Astrocyte of the hippocampus (primary cell): ENCODE measurements around the gene SLC1A1.
A peak's percentile ranks its signal among the peaks of the same experiment; 100 is the strongest.
"Not testable (repeated sequence)": the region's sequence is repeated elsewhere in the genome, so short reads cannot be mapped to it uniquely, and the experiment has no call there.

Source experiments
- DNase-seq: peaks from one replicate; pipeline ENCODE4 v3.0.0; 2011; ENCODE audit warnings: low read depth, low spot score

Gene SLC1A1

DNA sequence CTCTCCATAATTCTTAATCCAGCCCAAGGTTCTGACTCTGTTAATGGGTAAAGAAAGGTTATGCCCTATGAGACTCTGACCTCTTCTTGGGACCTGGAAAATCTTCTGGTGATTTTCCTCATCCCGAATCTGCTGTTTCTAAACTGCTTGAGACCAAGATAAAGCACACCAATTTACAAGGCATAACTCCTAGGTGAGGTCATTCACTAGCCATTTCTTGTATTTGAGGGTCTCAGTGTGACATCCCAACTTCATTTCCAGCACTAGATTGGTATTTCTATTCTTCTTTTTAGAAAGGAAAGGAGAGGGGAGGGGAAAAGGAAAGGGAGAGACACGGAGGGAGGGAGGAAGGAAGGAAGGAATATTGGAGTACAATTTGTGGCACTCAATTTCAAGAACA, 51.6 kb downstream of the SLC1A1 start:
- DNase-seq = no peak

GRCh38 chr9:4544714-4545113, 54.4 kb downstream of the SLC1A1 start:
- DNase-seq = not testable (repeated sequence)

GRCh38 chr9:4547016-4547415, 56.7 kb downstream of the SLC1A1 start:
- DNase-seq = peak; percentile 50

GRCh38 chr9:4548811-4549725, 58.8 kb downstream of the SLC1A1 start:
- no peak for DNase-seq

GRCh38 chr9:4549751-4550295, 59.6 kb downstream of the SLC1A1 start:
- DNase-seq = no peak

DNA sequence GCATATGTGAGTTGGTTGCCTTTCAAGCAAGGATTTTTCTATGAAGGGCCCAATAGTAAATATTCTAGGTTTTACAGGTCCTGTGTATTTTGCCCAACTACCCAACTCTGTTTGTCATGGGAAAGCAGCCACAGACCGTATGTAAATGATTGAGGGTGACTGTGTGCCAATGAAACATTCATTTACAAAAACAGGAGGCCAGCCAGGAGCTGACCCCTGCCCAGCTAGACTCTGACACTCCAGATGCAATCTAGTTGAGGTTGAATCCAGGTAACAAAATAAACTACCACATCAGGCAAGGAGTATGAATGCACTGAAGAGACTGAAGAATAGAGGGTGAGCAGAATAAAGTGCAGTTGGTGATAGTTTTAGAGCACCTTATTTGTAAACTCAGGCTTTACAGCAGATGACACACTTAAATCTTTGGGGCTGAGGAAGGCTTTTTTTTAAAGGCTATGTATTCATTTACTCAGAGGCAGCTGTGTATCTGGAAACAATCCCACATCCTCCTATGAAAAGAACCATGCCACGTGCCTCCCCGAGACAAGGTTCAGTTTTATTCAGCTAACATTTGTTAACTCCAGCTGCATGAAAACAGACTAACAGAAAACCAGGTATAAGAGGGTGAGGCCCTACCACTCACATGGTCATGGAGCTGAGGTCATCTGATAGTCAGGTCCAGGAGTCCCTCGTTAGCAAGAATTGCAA, 60.7 kb downstream of the SLC1A1 start:
- DNase-seq = no peak

GRCh38 chr9:4553951-4554381, 63.7 kb downstream of the SLC1A1 start:
- peak; percentile 53 for DNase-seq

- DNase-seq = peak; percentile 52
Measured at GRCh38 chr9:4555236-4555635, 65.0 kb downstream of the SLC1A1 start.

GRCh38 chr9:4558371-4558998, 68.2 kb downstream of the SLC1A1 start:
- DNase-seq = no peak

GRCh38 chr9:4559261-4560182, 69.3 kb downstream of the SLC1A1 start:
- no peak for DNase-seq

DNA sequence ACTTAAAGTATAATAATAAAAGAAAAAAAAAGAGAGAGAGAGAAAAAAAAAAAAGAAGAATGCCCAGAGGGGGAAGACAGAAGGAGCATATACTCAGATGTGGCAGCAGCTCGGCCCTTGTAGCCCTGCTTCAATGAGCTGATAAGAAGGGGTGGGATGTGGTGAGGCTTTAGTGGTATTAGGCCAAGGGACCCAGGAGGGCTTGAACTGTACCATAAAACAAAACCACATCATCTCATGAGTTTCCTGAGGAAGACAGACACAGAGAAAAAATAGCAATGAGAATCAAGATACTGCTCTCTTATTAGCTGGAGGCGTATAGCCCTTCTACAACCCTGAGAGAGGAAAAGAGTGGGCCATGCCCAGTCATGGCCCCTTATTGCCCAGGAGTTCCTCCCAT, 72.8 kb downstream of the SLC1A1 start:
- no peak for DNase-seq

DNA sequence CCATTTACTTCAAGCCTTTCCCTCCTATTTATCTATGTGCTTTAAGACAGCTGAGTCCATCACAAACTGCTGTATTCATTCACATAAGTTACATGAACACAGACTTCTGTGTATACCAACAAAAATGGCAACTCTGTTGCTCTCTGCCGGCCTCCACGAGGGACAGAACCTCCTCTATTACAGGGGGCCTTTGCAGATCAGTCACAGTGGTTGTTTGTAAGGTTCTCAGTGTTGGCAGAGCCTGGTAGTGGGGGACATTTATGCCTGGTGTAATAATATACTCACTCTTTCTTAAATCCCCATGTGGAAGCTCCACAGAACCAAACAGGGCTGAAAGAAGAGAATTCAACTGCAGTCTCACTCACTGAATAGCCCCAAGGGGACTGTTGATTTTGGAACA, 76.5 kb downstream of the SLC1A1 start:
- DNase-seq = no peak

DNA sequence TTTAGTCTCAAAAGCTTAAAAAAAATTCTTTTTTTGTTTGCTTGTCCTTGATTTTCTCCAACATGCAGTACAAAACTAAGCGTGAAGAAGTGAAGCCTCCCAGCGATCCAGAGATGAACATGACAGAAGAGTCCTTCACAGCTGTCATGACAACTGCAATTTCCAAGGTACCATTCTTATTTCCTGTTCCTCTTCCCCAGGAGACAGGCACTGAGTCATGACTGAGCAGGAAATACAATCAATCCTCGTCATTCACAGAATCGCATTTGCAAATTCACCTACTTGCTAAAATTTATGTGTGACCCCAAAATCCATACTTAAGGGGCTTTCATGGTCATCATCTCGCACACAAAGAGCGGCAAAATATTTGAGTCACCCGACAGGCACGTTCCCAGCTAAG, 77.3 kb downstream of the SLC1A1 start:
- DNase-seq = no peak

DNA sequence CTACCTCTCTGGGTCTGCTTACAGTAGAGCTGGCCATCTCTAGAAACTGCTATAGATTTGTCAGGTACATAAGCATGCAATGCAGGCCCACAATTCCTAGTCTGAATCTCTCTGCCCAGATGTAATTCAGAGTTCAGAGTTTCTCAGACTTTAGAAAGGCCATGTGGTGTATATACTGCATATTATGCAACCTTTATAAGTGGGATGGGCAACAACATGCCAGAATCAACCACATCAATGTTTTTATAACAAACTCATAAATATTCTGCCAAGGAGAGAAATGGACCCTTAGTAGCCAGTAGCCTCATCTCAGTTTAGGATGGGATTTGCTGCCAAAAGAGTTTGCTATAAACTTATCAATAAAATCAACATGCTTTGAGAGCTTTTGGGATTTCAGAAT, 78.8 kb downstream of the SLC1A1 start:
- DNase-seq = peak; percentile 15

GRCh38 chr9:4572184-4572826, 82.0 kb downstream of the SLC1A1 start:
- no peak for DNase-seq

DNA sequence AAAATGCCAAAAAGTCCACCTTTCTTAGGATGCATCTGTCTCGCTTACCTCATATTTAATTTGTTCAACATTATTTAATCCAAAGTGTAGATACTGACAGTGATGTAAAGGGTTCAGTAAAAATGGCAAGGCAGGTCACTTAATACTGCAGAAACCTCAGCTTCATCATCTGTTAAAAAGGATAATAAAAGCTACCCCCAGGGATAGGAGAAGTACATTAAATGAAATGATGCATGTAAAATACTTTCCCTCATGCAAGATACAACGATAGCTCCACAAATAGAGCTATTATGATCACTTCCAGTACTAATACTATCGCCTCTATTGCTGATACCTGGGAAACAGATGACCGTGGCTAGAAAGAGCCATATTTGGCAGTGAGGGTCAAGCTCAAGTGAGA, 82.9 kb downstream of the SLC1A1 start:
- DNase-seq = no peak

GRCh38 chr9:4573634-4574389, 83.5 kb downstream of the SLC1A1 start:
- DNase-seq = no peak

- DNase-seq = no peak
Measured at GRCh38 chr9:4574657-4575243, 84.5 kb downstream of the SLC1A1 start.

GRCh38 chr9:4575997-4576396, 85.7 kb downstream of the SLC1A1 start:
- no peak for DNase-seq
